RPMI7951 (cell line): ENCODE results near the gene DIAPH1. TPM values are rescaled to one million over a fixed set of nuclear protein-coding genes. Genes with fewer than 3 reads are reported as not detected.

Experiments
- DNase-seq: peaks from one replicate; pipeline ENCODE4 v3.0.0-alpha.2; 2012; ENCODE audit warnings: low read depth
- total RNA-seq: library from RNA; depleted of rRNA; stranded (reverse); fragments of >200 nt; shearing (Covaris generic); gene quantifications from 2 replicates; pipeline ENCODE4 v1.2.3, GENCODE V29; 2014

Gene DIAPH1
- total RNA-seq, 1 experiment from 2014 or later, result 29.1 TPM

- DNase-seq, result peak; percentile 41
Observed at GRCh38 chr5:141519605-141520565, 98.9 kb downstream of the DIAPH1 start.

GRCh38 chr5:141518618-141519015 lies 100.2 kb downstream of the DIAPH1 start:
- DNase-seq, result peak; percentile 47

DNA sequence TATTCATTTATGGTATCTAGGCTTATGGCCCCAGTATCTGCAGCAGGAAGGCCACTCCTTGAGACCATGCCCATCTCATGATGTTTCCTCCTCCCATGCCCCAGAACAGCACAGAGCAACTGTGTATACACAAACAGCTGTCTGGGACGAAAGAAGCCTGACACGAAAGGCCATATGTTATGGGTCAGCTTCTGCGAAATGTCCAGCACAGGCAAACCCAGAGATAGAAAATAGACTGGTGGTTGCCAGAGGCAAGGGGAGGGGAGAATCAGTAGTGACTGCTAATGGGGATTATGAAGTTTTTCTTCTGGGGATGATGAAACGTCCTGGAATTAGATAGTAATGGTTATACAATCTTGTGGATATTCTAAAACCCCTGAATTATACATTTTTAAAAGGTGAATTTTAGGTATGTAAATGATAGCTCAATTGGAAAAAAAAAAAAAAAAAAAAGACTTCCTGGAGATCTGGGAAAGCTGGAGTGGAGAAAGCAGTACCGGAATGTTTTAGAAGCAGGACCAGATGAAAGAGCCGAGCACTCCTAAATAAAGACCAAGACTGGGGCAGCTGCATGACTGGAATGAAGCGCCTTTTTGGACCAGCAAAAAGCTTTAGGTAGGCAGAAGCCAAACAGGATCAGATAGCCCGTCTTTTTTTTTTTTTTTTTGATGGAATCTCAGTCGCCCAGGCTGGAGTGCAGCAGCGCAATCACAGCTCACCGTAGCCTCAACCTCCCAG lies 100.8 kb downstream of the DIAPH1 start:
- DNase-seq, result peak; percentile 87

GRCh38 chr5:141517312-141517711 lies 101.5 kb downstream of the DIAPH1 start:
- DNase-seq, result no peak

GRCh38 chr5:141516672-141517025 lies 102.2 kb downstream of the DIAPH1 start:
- DNase-seq, result peak; percentile 81

DNA sequence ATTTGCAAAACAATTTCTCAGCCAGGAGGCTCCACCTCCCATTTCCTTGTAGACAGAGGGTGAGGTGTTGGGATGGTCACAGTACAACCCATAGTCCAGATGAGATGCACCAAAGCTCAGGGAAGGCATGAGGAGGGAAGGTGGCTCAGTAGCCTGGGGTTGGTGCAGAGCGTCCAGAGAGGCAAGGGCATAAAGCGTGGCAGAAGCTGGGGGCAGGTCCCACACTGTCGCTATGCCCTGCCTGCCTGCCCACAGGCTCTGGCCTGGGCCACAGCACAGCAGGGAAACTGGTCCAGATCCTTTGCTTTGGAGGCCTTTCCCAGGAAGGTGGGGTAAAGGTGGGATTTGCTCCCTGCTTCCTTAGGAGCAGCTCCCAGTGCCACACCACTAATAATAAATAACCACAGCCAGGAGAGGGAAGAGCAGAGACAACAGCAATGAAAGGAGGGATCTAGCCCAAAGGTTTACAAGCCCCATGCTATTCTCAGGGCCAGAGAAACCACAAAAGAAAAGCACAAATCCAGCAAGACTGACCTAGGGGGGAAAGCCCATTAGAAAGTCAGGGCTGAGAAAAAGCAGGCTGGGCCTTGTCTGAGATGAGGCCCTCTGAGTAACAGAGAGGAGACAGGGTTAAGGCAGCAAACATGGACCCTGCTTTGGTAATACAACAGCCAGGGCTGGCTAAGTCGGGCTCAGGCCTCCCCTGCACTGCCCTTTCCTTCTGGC lies 102.7 kb downstream of the DIAPH1 start:
- DNase-seq, result peak; percentile 65

- DNase-seq, result no peak
Observed at GRCh38 chr5:141515141-141515540, 103.7 kb downstream of the DIAPH1 start.

DNA sequence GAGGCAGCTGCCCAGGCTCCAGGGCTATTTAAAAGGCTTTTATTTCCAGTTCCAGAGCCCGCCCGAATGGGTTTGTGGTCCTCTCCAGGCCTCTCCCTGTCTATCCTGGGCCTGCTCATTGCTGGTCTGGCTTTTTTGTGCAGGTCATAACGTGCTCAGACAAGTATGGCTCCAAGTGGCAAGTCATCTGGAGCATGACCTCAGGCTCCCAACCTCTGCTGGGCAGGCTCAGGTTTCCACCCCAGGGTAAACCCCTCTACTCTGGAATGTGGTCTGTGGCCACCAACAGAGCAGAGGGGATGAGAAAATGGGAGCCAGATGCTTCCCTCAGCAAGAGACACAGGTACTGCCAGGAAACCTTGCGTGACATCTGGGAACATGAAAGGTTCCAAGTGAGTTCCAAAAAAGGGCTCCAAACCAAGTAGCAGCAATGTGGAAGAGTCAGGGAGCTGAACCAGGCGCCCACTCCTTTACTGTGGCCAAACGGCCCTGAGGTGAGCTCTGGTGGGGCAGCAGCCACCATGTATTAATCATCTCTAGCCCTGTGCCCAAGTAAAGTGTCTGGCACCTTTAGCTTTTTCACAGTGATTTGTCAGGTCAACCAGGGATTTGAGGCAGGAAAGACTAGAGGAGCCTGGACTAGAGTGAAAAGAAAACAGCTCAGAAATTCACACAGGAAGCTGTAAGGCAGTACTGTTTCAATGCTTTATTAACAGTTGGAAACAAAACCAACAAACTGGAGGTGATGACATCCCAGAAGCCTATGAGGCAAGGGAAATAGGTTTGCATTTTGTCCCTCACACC lies 104.3 kb downstream of the DIAPH1 start:
- DNase-seq, result no peak

DNA sequence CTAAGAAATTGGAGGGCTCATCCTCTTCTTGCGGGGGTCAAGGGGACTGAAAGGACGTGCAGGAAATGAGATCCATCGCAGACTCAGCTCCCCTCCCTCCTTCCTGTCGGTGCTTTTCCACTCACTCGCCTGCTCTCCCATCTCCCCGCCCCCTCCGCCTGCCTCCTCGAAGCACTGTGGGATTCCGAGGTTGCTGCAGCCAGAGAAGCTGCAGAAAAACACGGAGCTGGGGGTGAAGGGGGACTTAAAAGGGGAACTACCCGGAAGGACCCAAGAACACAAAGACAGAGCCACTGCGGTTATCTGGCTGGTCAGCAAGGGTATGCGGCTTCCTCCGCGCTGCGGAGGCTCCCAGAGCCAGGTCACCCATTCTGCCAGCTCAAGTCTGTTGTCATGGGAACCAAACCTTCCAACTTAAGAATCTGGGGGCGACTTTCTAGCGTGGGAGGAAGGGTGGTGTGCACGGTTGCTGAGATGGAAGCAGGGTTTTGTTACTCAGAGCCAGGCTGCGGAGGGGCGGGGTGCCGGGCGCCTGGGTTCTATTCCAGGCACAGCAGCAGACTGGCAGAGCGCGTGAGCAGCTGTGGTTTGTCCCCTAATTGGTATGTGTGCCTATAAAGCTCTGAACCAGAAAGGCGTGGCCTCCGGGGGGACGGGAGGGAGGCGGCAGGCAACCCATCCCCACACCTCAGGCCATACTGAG lies 105.0 kb downstream of the DIAPH1 start:
- peak; percentile 99 for DNase-seq

DNA sequence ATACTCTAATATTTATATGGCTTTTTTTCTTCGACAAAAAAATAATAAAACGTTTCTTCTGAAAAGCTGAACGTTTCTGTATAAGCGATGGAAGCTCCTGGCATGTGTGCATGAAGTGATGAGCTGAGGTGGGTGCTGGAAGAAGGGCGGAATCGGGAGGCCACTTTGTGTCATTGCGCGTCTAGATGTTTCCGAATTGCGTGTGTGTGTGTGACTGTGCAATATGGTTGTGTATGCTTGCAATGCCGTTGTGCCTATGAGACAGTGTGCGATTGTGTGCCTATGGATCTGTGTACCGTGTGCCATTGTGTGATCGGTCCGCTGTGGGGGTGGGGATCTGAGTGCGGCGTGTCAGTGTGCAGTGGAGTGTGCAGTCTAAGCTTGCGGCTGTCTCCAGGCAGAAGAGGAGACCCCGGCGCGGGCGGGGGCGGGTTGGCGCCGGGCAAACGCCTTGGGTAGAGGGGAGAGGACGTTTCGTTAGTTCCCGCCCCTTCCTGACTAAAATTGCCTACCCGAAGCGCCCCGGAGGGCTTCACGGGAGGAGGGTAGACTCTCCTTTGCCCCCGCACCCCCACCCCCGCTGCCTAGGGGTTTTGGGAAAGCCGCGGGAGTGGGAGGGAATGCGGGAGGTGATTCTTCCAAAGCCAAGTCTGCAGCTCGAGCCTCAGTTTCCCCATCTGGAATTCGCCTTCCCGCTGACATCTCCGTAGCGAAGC lies 105.7 kb downstream of the DIAPH1 start:
- DNase-seq, result peak; percentile 45

DNA sequence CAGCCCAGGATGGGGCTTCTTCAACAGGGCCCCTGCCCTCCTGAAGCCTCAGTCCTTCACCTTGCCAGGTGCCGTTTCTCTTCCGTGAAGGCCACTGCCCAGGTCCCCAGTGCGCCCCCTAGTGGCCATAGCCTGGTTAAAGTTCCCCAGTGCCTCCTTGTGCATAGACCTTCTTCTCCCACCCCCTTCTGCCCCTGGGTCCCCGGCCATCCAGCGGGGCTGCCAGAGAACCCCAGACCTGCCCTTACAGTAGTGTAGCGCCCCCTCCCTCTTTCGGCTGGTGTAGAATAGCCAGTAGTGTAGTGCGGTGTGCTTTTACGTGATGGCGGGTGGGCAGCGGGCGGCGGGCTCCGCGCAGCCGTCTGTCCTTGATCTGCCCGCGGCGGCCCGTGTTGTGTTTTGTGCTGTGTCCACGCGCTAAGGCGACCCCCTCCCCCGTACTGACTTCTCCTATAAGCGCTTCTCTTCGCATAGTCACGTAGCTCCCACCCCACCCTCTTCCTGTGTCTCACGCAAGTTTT lies 106.3 kb downstream of the DIAPH1 start:
- DNase-seq, result peak; percentile 42

DNA sequence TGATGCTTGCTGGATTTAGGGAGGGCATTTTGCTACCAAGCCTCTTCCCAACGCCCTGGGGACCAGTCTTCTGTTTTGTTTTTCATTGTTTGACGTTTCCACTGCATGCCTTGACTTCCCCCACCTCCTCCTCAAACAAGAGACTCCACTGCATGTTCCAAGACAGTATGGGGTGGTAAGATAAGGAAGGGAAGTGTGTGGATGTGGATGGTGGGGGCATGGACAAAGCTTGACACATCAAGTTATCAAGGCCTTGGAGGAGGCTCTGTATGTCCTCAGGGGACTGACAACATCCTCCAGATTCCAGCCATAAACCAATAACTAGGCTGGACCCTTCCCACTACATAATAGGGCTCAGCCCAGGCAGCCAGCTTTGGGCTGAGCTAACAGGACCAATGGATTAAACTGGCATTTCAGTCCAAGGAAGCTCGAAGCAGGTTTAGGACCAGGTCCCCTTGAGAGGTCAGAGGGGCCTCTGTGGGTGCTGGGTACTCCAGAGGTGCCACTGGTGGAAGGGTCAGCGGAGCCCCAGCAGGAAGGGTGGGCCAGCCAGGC lies 107.0 kb downstream of the DIAPH1 start:
- DNase-seq, result no peak

GRCh38 chr5:141510850-141511601 lies 107.8 kb downstream of the DIAPH1 start:
- no peak for DNase-seq

DNA sequence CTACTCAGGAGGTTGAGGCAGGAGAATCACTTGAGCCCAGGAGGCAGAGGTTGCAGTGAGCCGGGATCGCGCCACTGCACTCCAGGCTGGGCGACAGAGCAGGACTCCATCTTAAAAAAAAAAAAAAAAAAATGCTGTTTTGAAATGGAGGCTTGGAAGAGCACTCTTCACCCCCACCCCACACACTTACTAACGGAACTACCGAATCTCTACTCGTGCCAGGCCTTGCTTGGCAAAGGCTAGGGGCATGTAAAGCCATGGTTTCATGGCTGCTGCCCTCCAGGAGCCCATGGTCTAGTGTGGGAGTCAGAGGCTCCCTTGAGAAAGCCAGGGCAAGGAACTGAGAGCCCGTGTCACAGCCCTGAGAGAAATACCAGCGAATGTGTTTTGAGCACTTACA lies 108.6 kb downstream of the DIAPH1 start:
- DNase-seq, result no peak

DNA sequence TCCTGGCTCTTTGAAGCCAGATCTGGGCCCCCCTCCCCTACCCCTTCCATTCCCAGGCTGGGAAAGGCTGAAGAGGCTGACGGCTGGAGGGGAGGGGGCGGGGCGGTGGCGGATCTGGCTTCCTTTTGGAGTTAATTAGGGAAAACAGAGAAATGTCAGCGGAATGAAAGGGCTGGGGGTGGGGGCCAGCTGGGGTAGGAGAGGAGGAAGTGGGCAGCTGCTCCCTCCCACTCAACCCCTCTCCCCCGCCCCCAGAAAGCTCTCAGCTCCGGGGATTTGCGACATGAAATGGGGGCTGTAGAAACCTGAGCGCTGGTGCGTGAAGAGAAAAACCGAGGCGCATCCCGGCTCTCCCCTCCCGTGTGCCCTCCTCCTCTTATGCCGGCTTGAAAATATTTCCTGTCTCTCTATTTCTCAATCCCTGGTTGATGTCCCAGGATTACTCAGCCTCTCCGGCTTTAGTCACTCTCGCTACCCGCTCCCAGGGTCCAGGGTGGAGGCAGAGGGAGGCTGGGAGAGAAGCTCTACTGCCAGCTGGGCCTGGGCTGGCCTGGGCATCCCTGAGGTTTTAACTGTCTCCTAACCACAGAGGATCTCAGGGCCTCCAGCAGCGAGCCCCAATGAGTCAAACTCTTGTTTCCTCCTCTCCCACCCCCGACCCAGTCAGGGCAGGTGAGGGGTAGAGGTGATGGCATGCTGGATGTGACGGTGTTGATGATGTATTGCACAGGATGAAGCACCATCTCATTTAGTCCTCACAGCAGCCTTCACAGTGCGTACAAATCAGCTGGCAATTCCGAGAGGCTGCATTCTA lies 109.8 kb downstream of the DIAPH1 start:
- peak; percentile 98 for DNase-seq

DNA sequence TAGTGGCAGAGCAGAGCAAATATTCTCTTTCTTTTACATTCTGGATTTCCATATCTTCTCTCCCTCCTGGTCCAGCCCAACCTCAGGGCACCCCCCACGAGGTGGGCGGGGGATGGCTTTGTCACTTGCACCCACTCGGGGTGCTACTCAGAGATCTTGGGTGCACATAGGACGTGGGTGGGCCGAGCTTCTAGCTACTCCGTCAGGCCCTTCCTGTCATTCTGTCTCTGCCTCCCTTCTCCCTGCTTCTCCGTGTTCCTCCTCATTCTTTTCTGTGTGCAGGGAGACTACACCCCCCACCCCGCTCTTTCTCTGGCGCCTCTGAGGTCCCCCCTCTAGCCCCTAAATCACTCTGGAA lies 110.4 kb downstream of the DIAPH1 start:
- no peak for DNase-seq

GRCh38 chr5:141507387-141508091 lies 111.3 kb downstream of the DIAPH1 start:
- peak; percentile 94 for DNase-seq
